T-helper 17 cell (primary cell): ENCODE measurements around the gene OR13J1. TPM values are rescaled to one million over a fixed set of nuclear protein-coding genes. Genes with fewer than 3 reads are reported as not detected.
A peak's percentile ranks its signal among the peaks of the same experiment; 100 is the strongest.

ENCODE experiments used
- ATAC-seq: fragments of 150-1000 bp; cut with Tn5 transposase; 2 replicates; pipeline ENCODE4 v1.10.0; 2021; ENCODE audit warnings: mild to moderate bottlenecking, moderate library complexity
- DNase-seq, 3 donors: peaks; one replicate each; pipeline versions ENCODE4 v3.0.0 to v3.0.0-alpha.2; 2020 to 2021
- H3K9me3 ChIP-seq: one replicate; pipeline ENCODE4 v1.7.0; 2013; ENCODE audit warnings: low read length, mild to moderate bottlenecking; ENCODE audit not compliant: control insufficient read depth, poor library complexity, severe bottlenecking
- H3K27ac Mint-ChIP-seq: one replicate; pipeline ENCODE4 v1.8.0; 2022; ENCODE audit warnings: mild to moderate bottlenecking, moderate library complexity, mixed read lengths
- H3K27me3 Mint-ChIP-seq: one replicate; pipeline ENCODE4 v1.8.0; 2022; ENCODE audit warnings: mixed read lengths
- H3K36me3 Mint-ChIP-seq: one replicate; pipeline ENCODE4 v1.8.0; 2022; ENCODE audit warnings: low read depth, mixed read lengths
- H3K4me1 Mint-ChIP-seq: one replicate; pipeline ENCODE4 v1.8.0; 2022; ENCODE audit warnings: mild to moderate bottlenecking, mixed read lengths
- H3K4me3 Mint-ChIP-seq: one replicate; pipeline ENCODE4 v1.8.0; 2022; ENCODE audit warnings: mild to moderate bottlenecking, moderate library complexity, mixed read lengths
- total RNA-seq, 4 donors: library from RNA in 2 of 4; stranded (reverse) in 2 of 4; gene quantifications; one replicate each; pipeline ENCODE4 v1.2.3 and lab custom pipeline; 2022 to 2026

Gene OR13J1
- total RNA-seq, 2 donors from 2014 or later: not detected

GRCh38 chr9:35829084-35829763, 41.0 kb downstream of the OR13J1 start, which contains the start of gene TMEM8B:
TSS of gene TMEM8B (plus strand) at chr9:35829228. CDS start at chr9:35829448, 220 bp downstream.
- H3K9me3 ChIP-seq: no peaks in the 10 kb centered on the region
- Mint-ChIP-seq H3K4me3 (peak within 1 kb of the TSS; percentile 97), H3K27ac (peak within 1 kb of the TSS; percentile 98), H3K27me3 (no peaks in the 10 kb centered on the region), H3K36me3 (no peaks in the 10 kb centered on the region), H3K4me1 (peaks cover 44% of the 10 kb centered on the region)
- ATAC-seq: peak; percentile 95
- peak; percentile 84 to 96 (median 93) for DNase-seq

GRCh38 chr9:35828716-35829083, 41.5 kb downstream of the OR13J1 start, which contains the start of gene FAM221B:
TSS of gene FAM221B (minus strand) at chr9:35828732. CDS start at chr9:35826161, 2,571 bp downstream.
- H3K27ac Mint-ChIP-seq: peak within 1 kb of the TSS; percentile 98
- H3K4me3 Mint-ChIP-seq: peak within 1 kb of the TSS; percentile 97
- H3K9me3 ChIP-seq: no peaks in the 10 kb centered on the region
- ATAC-seq: no peak
- H3K27me3 Mint-ChIP-seq: no peaks in the 10 kb centered on the region
- no peaks in the 10 kb centered on the region for H3K36me3 Mint-ChIP-seq
- peak in 1 of 3 donors; percentile 19 for DNase-seq
- peaks cover 44% of the 10 kb centered on the region for H3K4me1 Mint-ChIP-seq

GRCh38 chr9:35827486-35827885, 42.7 kb downstream of the OR13J1 start:
- no peaks in the 10 kb centered on the region for H3K36me3 Mint-ChIP-seq
- no peak for DNase-seq
- no peaks in the 10 kb centered on the region for H3K27me3 Mint-ChIP-seq
- no peak for ATAC-seq
- peak overlapping the region; percentile 97 for H3K4me3 Mint-ChIP-seq
- no peaks in the 10 kb centered on the region for H3K9me3 ChIP-seq
- H3K27ac Mint-ChIP-seq: no peak overlapping the region
- H3K4me1 Mint-ChIP-seq: peaks cover 38% of the 10 kb centered on the region

GRCh38 chr9:35826071-35826701, 44.0 kb downstream of the OR13J1 start:
- ATAC-seq: peak; percentile 44
- peak overlapping the region; percentile 25 for H3K4me3 Mint-ChIP-seq
- no peaks in the 10 kb centered on the region for H3K9me3 ChIP-seq
- H3K4me1 Mint-ChIP-seq: peaks cover 38% of the 10 kb centered on the region
- H3K36me3 Mint-ChIP-seq: no peaks in the 10 kb centered on the region
- no peaks in the 10 kb centered on the region for H3K27me3 Mint-ChIP-seq
- DNase-seq: no peak
- peak overlapping the region; percentile 49 for H3K27ac Mint-ChIP-seq

GRCh38 chr9:35822926-35823325, 47.3 kb downstream of the OR13J1 start:
- Mint-ChIP-seq H3K27ac (no peak overlapping the region), H3K4me3 (no peak overlapping the region), H3K36me3 (no peaks in the 10 kb centered on the region), H3K4me1 (peaks cover 20% of the 10 kb centered on the region), H3K27me3 (peaks cover 12% of the 10 kb centered on the region)
- H3K9me3 ChIP-seq: no peaks in the 10 kb centered on the region
- no peak for DNase-seq
- no peak for ATAC-seq

- H3K27ac Mint-ChIP-seq: no peak overlapping the region
- H3K4me3 Mint-ChIP-seq: no peak overlapping the region
- ATAC-seq: no peak
Measured at GRCh38 chr9:35820076-35820475, 50.1 kb downstream of the OR13J1 start.

More at GRCh38 chr9:35820076-35820475, 50.1 kb downstream of the OR13J1 start:
- H3K9me3 ChIP-seq: no peaks in the 10 kb centered on the region
- Mint-ChIP-seq H3K27me3 (peaks cover 15% of the 10 kb centered on the region), H3K36me3 (no peaks in the 10 kb centered on the region), H3K4me1 (peaks cover 9% of the 10 kb centered on the region)
- DNase-seq: no peak

Other genes with a start within 250 kb of the OR13J1 start
- gene SIT1, start 219.5 kb downstream of the OR13J1 start, total RNA-seq: 10 to 100 TPM; 33.9 to 48.9 TPM
- over 10,000 TPM in 1 of 2 donors, 1,000 to 10,000 TPM in 1; 7,466 to 10,512 TPM for gene RMRP, start 212.4 kb downstream of the OR13J1 start, total RNA-seq
- gene CCDC107, start 212.1 kb downstream of the OR13J1 start, total RNA-seq: 10 to 100 TPM; 27.7 to 35.2 TPM
- 1 to 10 TPM; 1.6 to 3.1 TPM for gene ARHGEF39, start 205.2 kb downstream of the OR13J1 start, total RNA-seq
- not detected for gene CA9, start 196.5 kb downstream of the OR13J1 start, total RNA-seq
- gene TPM2, start 180.5 kb downstream of the OR13J1 start, total RNA-seq: 10 to 100 TPM; 29.2 to 33.9 TPM
- gene TLN1, start 138.2 kb downstream of the OR13J1 start, total RNA-seq: 100 to 1,000 TPM; 259 to 617 TPM
- 10 to 100 TPM; 16.0 to 16.5 TPM for gene CREB3, start 137.7 kb downstream of the OR13J1 start, total RNA-seq
- gene GBA2, start 121.2 kb downstream of the OR13J1 start, total RNA-seq: 10 to 100 TPM; 28.6 to 28.7 TPM
- gene RGP1, start 121.1 kb downstream of the OR13J1 start, total RNA-seq: 10 to 100 TPM; 25.5 to 26.5 TPM
- gene MSMP, start 116.1 kb downstream of the OR13J1 start, total RNA-seq: not detected
- gene NPR2, start 78.8 kb downstream of the OR13J1 start, total RNA-seq: 1 to 10 TPM; 3.8 to 4.0 TPM
- under 1 TPM; 0.81 to 0.97 TPM for gene SPAG8, start 58.1 kb downstream of the OR13J1 start, total RNA-seq
- gene HINT2, start 55.4 kb downstream of the OR13J1 start, total RNA-seq: 10 to 100 TPM; 15.0 to 20.5 TPM
- not detected for gene FAM221B, start 41.7 kb downstream of the OR13J1 start, total RNA-seq
- 1 to 10 TPM; 4.5 to 7.1 TPM for gene TMEM8B, start 41.2 kb downstream of the OR13J1 start, total RNA-seq
- gene HRCT1, start 35.8 kb upstream of the OR13J1 start, total RNA-seq: not detected
- not detected for gene SPAAR, start 39.1 kb upstream of the OR13J1 start, total RNA-seq
- gene OR2S2, start 87.8 kb upstream of the OR13J1 start, total RNA-seq: not detected
- gene RECK, start 166.5 kb upstream of the OR13J1 start, total RNA-seq: 1 to 10 TPM; 6.4 to 7.8 TPM